AG04449 (cell line): ENCODE data around the gene CAMK2G.

Experiments
- CTCF ChIA-PET: fragments of 350-600 bp; formaldehyde crosslinking; extraction: SDS; loops from one replicate; lab custom pipeline; 2021; ENCODE audit warnings: antibody characterized with exemption; lab: Yijun Ruan, JAX
- POLR2A ChIA-PET: fragments of 400-600, 350-600 bp; formaldehyde crosslinking; extraction: SDS; loops from one replicate; lab custom pipeline; 2020; ENCODE audit warnings: antibody characterized with exemption, inconsistent platforms; lab: Yijun Ruan, JAX
- DNase-seq: peaks from one replicate; pipeline ENCODE4 v3.0.0-alpha.2; 2010; ENCODE audit warnings: low read depth, low spot score
- H3K4me3 ChIP-seq: 2 replicates; pipeline ENCODE4 v1.5.1; 2011; ENCODE audit warnings: low read depth, mild to moderate bottlenecking, control low read depth, low read length
- TF ChIP-seq, protein P1 (sequence below): IDR thresholded peaks from one replicate; pipeline ENCODE4 v1.5.1; 2011; ENCODE audit warnings: mild to moderate bottlenecking, moderate library complexity, low read length, control low read depth, inconsistent platforms; ENCODE audit not compliant: insufficient read depth; ENCODE audit errors: missing control alignments

Gene CAMK2G

DNA sequence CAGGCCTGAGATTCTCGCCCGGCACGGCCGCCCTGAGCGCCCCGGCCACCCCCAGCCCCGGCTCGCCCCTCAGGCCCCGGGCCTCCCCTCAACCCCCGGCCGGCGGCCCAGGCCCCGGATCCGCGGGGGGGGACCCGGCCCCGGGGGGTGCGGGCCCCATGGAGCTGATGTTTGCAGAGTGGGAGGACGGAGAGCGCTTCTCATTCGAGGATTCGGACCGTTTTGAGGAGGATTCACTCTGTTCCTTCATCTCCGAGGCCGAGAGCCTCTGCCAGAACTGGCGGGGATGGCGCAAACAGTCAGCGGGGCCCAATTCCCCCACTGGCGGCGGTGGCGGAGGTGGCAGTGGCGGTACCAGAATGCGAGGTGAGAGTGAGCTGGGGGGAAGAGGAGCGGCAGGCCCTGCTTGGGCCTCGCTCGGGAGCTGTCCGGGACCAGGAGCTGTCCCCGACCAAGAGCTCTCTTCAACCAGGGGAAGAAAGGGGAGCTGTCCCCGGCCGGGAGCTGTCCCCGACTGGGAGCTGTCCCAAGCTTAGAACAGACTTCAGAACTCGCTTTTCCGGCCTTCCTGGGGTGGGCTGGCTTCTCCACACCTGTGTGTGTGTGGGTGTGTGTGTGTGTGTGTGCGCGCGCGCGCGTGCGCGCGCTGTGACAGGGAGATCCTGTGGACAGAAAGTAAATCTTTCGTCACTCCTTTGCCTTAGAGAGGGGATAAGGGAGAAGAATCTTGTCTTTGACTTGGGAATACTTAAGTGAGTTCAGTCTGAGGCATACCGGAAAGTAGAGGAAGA is 88.4 kb downstream of the CAMK2G start:
- no peak for DNase-seq
- TF ChIP-seq, protein P1, sequence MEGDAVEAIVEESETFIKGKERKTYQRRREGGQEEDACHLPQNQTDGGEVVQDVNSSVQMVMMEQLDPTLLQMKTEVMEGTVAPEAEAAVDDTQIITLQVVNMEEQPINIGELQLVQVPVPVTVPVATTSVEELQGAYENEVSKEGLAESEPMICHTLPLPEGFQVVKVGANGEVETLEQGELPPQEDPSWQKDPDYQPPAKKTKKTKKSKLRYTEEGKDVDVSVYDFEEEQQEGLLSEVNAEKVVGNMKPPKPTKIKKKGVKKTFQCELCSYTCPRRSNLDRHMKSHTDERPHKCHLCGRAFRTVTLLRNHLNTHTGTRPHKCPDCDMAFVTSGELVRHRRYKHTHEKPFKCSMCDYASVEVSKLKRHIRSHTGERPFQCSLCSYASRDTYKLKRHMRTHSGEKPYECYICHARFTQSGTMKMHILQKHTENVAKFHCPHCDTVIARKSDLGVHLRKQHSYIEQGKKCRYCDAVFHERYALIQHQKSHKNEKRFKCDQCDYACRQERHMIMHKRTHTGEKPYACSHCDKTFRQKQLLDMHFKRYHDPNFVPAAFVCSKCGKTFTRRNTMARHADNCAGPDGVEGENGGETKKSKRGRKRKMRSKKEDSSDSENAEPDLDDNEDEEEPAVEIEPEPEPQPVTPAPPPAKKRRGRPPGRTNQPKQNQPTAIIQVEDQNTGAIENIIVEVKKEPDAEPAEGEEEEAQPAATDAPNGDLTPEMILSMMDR, result no peak
- CTCF ChIA-PET, result interaction anchor here (0.9 to 1.7 kb wide), 5 partner anchors 13 to 94 kb away, joined by 3 to 6 read pairs (median 3); no protein-coding TSS in a partner anchor
- POLR2A ChIA-PET, result interaction anchor here (0.7 to 1.8 kb wide), 7 partner anchors 10 to 30 kb away, joined by 3 to 14 read pairs (median 5); a partner anchor contains a TSS
- peak overlapping the region; percentile 89 for H3K4me3 ChIP-seq

DNA sequence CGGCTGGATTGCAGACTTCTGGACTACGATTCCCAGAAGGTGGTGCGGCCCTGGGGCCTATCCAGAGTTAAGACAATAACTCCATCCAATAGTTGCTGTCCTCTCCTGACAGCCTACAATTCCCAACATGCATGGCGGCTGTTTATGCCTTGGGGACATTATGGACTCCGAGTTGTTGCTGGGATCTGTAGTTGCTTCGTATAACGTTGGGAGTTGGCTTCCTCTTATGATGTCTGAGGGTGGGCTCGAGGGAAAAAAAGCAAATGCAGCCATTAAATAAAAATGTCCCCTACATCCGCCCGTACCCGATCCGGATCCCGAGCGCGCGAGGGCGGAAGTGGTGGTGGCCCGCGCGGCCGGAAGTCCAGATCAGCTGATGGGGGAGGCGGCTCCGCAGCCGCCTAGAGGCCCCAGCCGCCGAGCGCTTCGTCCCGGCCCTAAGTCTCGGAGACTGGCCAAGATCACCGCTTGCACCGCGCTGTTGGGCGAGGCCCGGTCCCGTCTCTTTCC is 89.1 kb downstream of the CAMK2G start, which contains the start of gene ZSWIM8:
TSS of gene ZSWIM8 (plus strand) at position 396 of the 510 bp plus-strand sequence. CDS start 273 bp downstream, outside the sequence.
- TF ChIP-seq, protein P1, result no peak
- CTCF ChIA-PET, result interaction anchor here (0.9 to 1.7 kb wide), 4 partner anchors 12 to 94 kb away, joined by 3 to 6 read pairs (median 3); a partner anchor contains a TSS
- DNase-seq, result peak; percentile 79
- POLR2A ChIA-PET, result interaction anchor here (0.7 to 1.8 kb wide), 6 partner anchors 10 to 31 kb away, joined by 3 to 14 read pairs (median 6); a partner anchor contains a TSS
- peak within 1 kb of the TSS; percentile 89 for H3K4me3 ChIP-seq

DNA sequence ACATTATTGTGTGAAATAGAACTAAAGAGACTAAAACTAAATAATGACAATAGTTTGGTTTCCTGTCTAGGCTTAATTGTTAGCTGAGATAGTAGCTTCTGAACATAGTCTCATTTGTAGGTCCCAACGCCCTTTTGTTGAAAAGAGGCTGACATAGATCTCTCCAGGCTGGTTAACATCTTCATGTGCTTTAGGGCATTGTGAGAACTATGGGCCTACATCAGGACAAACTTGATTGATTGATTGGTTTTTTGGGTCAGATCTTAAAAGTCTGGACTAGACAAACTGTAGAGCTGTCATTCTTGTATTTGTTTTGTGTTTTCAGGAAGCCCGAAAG is 91.6 kb downstream of the CAMK2G start:
- DNase-seq, result no peak
- TF ChIP-seq, protein P1, result no peak
- ChIA-PET CTCF (interaction anchor here (1.0 to 3.0 kb wide), 4 partner anchors 8 to 97 kb away, joined by 3 to 13 read pairs (median 5); no protein-coding TSS in a partner anchor), POLR2A (interaction anchor here (0.7 to 3.3 kb wide), 2 partner anchors 10 to 16 kb away, joined by 3 to 25 read pairs; a partner anchor contains a TSS)
- H3K4me3 ChIP-seq, result peak overlapping the region; percentile 87

DNA sequence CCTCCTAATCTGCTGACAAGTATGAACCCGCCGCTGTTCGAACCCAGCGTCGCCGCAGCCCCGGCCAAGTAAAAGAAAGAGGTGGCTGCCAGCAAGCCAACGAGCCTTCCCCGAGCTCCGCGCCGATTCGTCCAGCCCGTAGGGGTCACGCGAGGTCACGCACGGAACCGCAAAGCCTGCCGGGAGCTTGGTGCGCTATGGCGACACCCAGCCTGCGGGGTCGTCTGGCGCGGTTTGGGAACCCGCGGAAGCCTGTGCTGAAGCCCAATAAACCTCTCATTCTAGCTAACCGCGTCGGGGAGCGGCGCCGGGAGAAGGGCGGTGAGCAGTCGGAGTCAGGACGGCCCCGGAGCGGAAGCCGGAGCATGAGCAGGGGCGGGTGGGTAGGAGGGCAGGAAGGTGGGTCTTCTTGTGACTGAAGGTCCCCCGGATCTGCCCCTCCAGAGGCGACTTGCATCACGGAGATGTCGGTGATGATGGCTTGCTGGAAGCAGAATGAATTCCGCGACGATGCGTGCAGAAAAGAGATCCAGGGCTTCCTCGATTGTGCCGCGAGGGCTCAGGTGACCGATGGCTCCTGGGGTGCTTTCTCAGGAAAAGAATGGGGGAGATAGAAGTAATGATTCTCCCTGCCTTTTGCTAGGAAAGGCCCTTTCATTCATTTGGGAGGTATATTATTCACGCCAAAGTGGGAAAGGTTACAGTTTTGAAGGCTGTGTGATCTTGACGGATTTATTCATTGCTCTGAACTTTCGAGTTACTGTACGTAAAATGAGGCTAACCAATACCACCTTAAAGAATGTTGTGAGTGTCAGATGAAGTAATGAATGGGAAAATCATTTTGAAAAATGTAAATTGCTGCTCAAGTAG is 92.2 kb downstream of the CAMK2G start, which contains the start of gene CHCHD1:
TSS of gene CHCHD1 (plus strand) at position 170 of the 870 bp plus-strand sequence. CDS start at position 198, 28 bp downstream.
- peak within 1 kb of the TSS; percentile 87 for H3K4me3 ChIP-seq
- ChIA-PET POLR2A (interaction anchor here (0.5 to 3.3 kb wide), 6 partner anchors 9 to 95 kb away, joined by 3 to 25 read pairs (median 3); a partner anchor contains a TSS), CTCF (interaction anchor here (1.0 to 3.0 kb wide), 5 partner anchors 8 to 98 kb away, joined by 3 to 13 read pairs (median 6); a partner anchor contains a TSS)
- DNase-seq, result peak; percentile 42
- TF ChIP-seq, protein P1, result no peak

DNA sequence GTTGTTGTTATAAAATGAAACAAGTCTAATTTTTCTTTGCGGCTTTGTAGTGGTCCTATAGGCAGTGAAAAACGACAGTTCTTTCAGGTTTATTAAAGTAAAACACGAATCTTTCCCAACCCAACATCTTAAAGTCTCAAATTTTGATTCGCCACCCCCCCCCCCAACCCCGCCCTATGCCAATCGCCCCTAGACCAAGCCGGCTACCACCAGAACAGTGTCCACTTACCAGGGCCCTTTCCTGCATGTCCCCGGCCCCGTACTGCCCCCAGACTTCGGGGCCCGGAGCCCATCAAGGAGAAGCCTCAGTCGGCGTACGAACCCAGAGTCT is 92.8 kb downstream of the CAMK2G start:
- peak overlapping the region; percentile 87 for H3K4me3 ChIP-seq
- DNase-seq, result no peak
- ChIA-PET POLR2A (interaction anchor here (0.5 to 3.3 kb wide), 6 partner anchors 9 to 96 kb away, joined by 3 to 25 read pairs (median 3); a partner anchor contains a TSS), CTCF (interaction anchor here (1.0 to 3.0 kb wide), 4 partner anchors 9 to 159 kb away, joined by 3 to 13 read pairs (median 6); a partner anchor contains a TSS)
- TF ChIP-seq, protein P1, result no peak
